Measurements from ENCODE around the gene LMNTD1.
"Not testable (repeated sequence)": the region's sequence is repeated elsewhere in the genome, so short reads cannot be mapped to it uniquely, and the experiment has no call there.

The LMNTD1 gene

DNA sequence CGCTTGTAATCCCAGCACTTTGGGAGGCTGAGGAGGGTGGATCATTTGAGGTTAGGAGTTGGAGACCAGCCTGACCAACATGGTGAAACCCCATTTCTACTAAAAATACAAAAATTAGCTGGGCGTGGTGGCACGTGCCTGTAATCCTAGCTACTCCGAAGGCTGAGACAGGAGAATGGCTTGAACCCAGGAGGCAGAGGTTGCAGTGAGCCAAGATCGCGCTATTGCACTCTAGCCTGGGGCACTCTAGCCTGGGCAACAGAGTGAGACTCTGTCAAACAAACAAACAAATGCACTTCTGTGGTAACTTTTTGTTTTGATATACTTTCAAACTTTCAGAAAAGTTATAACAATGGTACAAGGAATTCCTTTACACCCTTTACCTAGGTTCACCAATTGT lies 126.3 kb downstream of the LMNTD1 start:
- DNase-seq: not testable (repeated sequence)

All from CD4-positive, alpha-beta T cell treated with Interleukin-1 beta for 1 hour (primary cell).